K562 treated with DMSO at 1 percent for 4 hours (cell line): ENCODE measurements around the gene PTPRH. TPM values are rescaled to one million over a fixed set of nuclear protein-coding genes. Genes with fewer than 3 reads are reported as not detected.

Source experiments
- total RNA-seq: library from RNA; unstranded; fragments of 300-600 nt; gene quantifications from 2 replicates; pipeline ENCODE4 v1.2.3, GENCODE V29; 2022; ENCODE audit not compliant: insufficient read depth

Gene PTPRH, protein sequence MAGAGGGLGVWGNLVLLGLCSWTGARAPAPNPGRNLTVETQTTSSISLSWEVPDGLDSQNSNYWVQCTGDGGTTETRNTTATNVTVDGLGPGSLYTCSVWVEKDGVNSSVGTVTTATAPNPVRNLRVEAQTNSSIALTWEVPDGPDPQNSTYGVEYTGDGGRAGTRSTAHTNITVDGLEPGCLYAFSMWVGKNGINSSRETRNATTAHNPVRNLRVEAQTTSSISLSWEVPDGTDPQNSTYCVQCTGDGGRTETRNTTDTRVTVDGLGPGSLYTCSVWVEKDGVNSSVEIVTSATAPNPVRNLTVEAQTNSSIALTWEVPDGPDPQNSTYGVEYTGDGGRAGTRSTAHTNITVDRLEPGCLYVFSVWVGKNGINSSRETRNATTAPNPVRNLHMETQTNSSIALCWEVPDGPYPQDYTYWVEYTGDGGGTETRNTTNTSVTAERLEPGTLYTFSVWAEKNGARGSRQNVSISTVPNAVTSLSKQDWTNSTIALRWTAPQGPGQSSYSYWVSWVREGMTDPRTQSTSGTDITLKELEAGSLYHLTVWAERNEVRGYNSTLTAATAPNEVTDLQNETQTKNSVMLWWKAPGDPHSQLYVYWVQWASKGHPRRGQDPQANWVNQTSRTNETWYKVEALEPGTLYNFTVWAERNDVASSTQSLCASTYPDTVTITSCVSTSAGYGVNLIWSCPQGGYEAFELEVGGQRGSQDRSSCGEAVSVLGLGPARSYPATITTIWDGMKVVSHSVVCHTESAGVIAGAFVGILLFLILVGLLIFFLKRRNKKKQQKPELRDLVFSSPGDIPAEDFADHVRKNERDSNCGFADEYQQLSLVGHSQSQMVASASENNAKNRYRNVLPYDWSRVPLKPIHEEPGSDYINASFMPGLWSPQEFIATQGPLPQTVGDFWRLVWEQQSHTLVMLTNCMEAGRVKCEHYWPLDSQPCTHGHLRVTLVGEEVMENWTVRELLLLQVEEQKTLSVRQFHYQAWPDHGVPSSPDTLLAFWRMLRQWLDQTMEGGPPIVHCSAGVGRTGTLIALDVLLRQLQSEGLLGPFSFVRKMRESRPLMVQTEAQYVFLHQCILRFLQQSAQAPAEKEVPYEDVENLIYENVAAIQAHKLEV
- 26.3 and 28.5 TPM in 2 replicates for total RNA-seq

GRCh38 chr19:55208880-55209692 is at the start of gene PTPRH:
Gene PTPRH, minus strand, starts transcription at chr19:55209501. Its CDS starts 68 bp downstream, at chr19:55209433.

GRCh38 chr19:55228403-55229031 is 19.2 kb upstream of the PTPRH start, which contains the start of gene TMEM86B:
Gene TMEM86B, minus strand, starts transcription at chr19:55228763. Its CDS starts 22 bp downstream, at chr19:55228741.

DNA sequence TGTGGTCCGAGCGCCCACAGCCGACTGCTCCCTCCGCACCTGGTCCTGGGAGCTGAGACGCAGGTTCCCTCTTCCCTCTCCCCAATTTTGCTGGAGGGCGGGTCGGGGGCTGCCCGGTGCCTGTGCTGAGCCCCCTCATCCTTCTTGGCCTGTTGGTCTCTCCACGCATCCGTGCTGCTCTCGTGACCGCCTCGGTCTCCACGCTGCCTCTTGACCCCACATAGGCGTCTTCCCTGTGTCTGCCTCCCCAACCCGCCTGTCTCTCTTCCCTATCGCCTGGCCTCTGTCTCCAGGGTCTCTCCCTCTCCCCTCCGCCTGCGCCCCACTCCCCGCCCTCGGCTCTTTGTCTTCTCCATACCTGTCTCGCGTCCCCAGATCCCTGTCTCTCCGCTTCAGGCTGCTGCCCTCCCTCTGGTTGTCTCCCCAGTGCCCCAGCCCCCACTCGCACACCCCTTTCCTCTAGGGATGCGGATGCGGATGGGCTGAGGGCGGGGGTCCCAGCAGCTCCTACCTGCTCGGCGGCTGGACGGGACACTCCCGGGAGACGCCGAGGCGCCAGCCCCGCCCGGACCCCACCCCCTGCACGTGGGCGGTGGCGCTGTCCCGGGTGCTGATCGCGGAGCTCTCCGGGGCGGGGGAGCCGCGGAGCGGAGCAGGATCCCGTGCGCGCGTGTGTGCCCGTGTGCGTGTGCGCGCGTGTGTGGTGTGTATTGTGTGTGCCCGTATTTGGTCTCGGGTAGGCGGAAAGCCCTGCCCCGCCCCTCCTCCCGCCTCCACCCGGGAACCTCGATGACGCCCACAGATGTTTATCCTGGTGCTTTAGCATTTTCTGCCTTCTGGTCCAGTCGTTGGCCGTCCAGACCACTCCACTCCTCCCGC is 29.5 kb downstream of the PTPRH start, which contains the start of gene SYT5:
Gene SYT5 (minus strand): TSS at position 684 of the 879 bp plus-strand sequence. CDS start 1,248 bp downstream, outside the sequence.

GRCh38 chr19:55166530-55167268 is 42.6 kb downstream of the PTPRH start, which contains the start of gene DNAAF3:
Gene DNAAF3, minus strand, starts transcription at chr19:55166613. Its CDS starts 200 bp downstream, at chr19:55166413.

GRCh38 chr19:55157064-55157908 is 52.0 kb downstream of the PTPRH start, which contains the start of gene TNNI3:
Gene TNNI3, minus strand, starts transcription at chr19:55157732. Its CDS starts 143 bp downstream, at chr19:55157589.

GRCh38 chr19:55149078-55150003 is 60.0 kb downstream of the PTPRH start, which contains the start of gene TNNT1:
Gene TNNT1, minus strand, starts transcription at chr19:55149206. Its CDS starts 2,049 bp downstream, at chr19:55147157.

Other genes with a start within 250 kb of the PTPRH start
- gene NLRP2, start 243.1 kb downstream of the PTPRH start, total RNA-seq, result 17.2 and 20.6 TPM in 2 replicates
- 3.2 and 3.7 TPM in 2 replicates for gene GP6, start 171.2 kb downstream of the PTPRH start, total RNA-seq
- gene RDH13, start 146.4 kb downstream of the PTPRH start, total RNA-seq, result 14.3 and 19.2 TPM in 2 replicates
- 14.1 and 24.9 TPM in 2 replicates for gene EPS8L1, start 133.6 kb downstream of the PTPRH start, total RNA-seq
- 85.4 and 89.7 TPM in 2 replicates for gene PPP1R12C, start 91.9 kb downstream of the PTPRH start, total RNA-seq
- gene TNNT1, start 60.3 kb downstream of the PTPRH start, total RNA-seq, result 408 and 534 TPM in 2 replicates
- gene TNNI3, start 51.8 kb downstream of the PTPRH start, total RNA-seq, result 74.4 and 78.1 TPM in 2 replicates
- 9.7 and 13.7 TPM in 2 replicates for gene DNAAF3, start 42.9 kb downstream of the PTPRH start, total RNA-seq
- gene SYT5, start 29.2 kb downstream of the PTPRH start, total RNA-seq, result 9.5 and 14.2 TPM in 2 replicates
- gene TMEM86B, start 19.3 kb upstream of the PTPRH start, total RNA-seq, result 11.8 and 17.7 TPM in 2 replicates
- 73.9 and 88.4 TPM in 2 replicates for gene PPP6R1, start 49.5 kb upstream of the PTPRH start, total RNA-seq
- 76.5 and 95.1 TPM in 2 replicates for gene HSPBP1, start 70.6 kb upstream of the PTPRH start, total RNA-seq
- gene BRSK1, start 74.5 kb upstream of the PTPRH start, total RNA-seq, result 7.6 and 8.4 TPM in 2 replicates
- gene TMEM150B, start 115.8 kb upstream of the PTPRH start, total RNA-seq, result 2.3 and 6.6 TPM in 2 replicates
- gene KMT5C, start 130.4 kb upstream of the PTPRH start, total RNA-seq, result 36.4 and 43.8 TPM in 2 replicates
- gene COX6B2, start 145.2 kb upstream of the PTPRH start, total RNA-seq, result 0.33 TPM in 1 of 2 replicates, not detected in the other
- not detected in 2 replicates for gene GARIN5B, start 153.8 kb upstream of the PTPRH start, total RNA-seq
- not detected in 2 replicates for gene IL11, start 161.0 kb upstream of the PTPRH start, total RNA-seq
- not detected in 2 replicates for gene TMEM190, start 167.3 kb upstream of the PTPRH start, total RNA-seq
- gene TMEM238, start 174.8 kb upstream of the PTPRH start, total RNA-seq, result 6.7 and 8.7 TPM in 2 replicates
- 3,550 and 3,674 TPM in 2 replicates for gene RPL28, start 176.4 kb upstream of the PTPRH start, total RNA-seq
- gene UBE2S, start 198.3 kb upstream of the PTPRH start, total RNA-seq, result 377 and 436 TPM in 2 replicates
- not detected in 2 replicates for gene SHISA7, start 233.8 kb upstream of the PTPRH start, total RNA-seq